Ishikawa (cell line): ENCODE results near the gene CACNA1D.

Experiments
- EP300 ChIP-seq: IDR thresholded peaks from 2 replicates; pipeline ENCODE4 v1.6.1; 2012; ENCODE audit warnings: borderline replicate concordance
- MAX ChIP-seq: IDR thresholded peaks from 2 replicates; pipeline ENCODE4 v1.6.1; 2012
- REST ChIP-seq: IDR thresholded peaks from 2 replicates; pipeline ENCODE4 v1.6.1; 2012; ENCODE audit warnings: low read depth, mild to moderate bottlenecking

GRCh38 chr3:53457068-53457467, 37.3 kb upstream of the CACNA1D start:
- TF ChIP-seq MAX = no peak
- no peak for TF ChIP-seq REST
- no peak for TF ChIP-seq EP300
